Measurements from ENCODE around the gene ZC3H11A. TPM values are rescaled to one million over a fixed set of nuclear protein-coding genes. Genes with fewer than 3 reads are reported as not detected.

The ZC3H11A gene
- total RNA-seq, 4 donors from 2014 or later, result 82.5 to 113 (median 95.9) TPM

GRCh38 chr1:203776636-203777035, 18.8 kb upstream of the ZC3H11A start:
- H3K27me3 ChIP-seq, result no peaks in the 10 kb centered on the region
- TF ChIP-seq CTCF (IDR thresholded peaks at IDR 0.05) (peak in 1 of 5 experiments; percentile 5), POLR2A (IDR thresholded peaks at IDR 0.05) (no peak), EP300 (IDR thresholded peaks at IDR 0.05) (no peak)
- H3K4me1 ChIP-seq, result no peaks in the 10 kb centered on the region
- H3K4me3 ChIP-seq, result no peak overlapping the region
- H3K9me3 ChIP-seq, result no peaks in the 10 kb centered on the region
- H3K36me3 ChIP-seq, result no peaks in the 10 kb centered on the region
- WGBS, 2 donors, result 55% methylated on average over 4 of the region's 4 CpGs
- H3K27ac ChIP-seq, result no peak overlapping the region
- no peak for DNase-seq (ENCODE audit: low spot score in 2 of 2)

GRCh38 chr1:203777596-203777995, 17.8 kb upstream of the ZC3H11A start:
- 80 to 84% methylated on average over 3 of the region's 3 CpGs for WGBS, 2 donors
- no peak for DNase-seq (ENCODE audit: low spot score in 2 of 2)
- no peak for TF ChIP-seq EP300 (IDR thresholded peaks at IDR 0.05)

GRCh38 chr1:203778146-203778545, 17.3 kb upstream of the ZC3H11A start:
- H3K27ac ChIP-seq, result no peak overlapping the region
- WGBS, 2 donors, result 71 to 84% methylated on average over 3 of the region's 3 CpGs
- no peaks in the 10 kb centered on the region for H3K36me3 ChIP-seq
- no peaks in the 10 kb centered on the region for H3K27me3 ChIP-seq
- H3K9me3 ChIP-seq, result no peaks in the 10 kb centered on the region
- H3K4me1 ChIP-seq, result no peaks in the 10 kb centered on the region
- no peak for DNase-seq (ENCODE audit: low spot score in 2 of 2)
- no peak overlapping the region for H3K4me3 ChIP-seq
- TF ChIP-seq CTCF (IDR thresholded peaks at IDR 0.05) (no peak), EP300 (IDR thresholded peaks at IDR 0.05) (no peak), POLR2A (IDR thresholded peaks at IDR 0.05) (no peak)

More at GRCh38 chr1:203777596-203777995, 17.8 kb upstream of the ZC3H11A start:
- H3K27ac ChIP-seq, result no peak overlapping the region
- H3K4me3 ChIP-seq, result no peak overlapping the region
- H3K4me1 ChIP-seq, result no peaks in the 10 kb centered on the region
- no peaks in the 10 kb centered on the region for H3K36me3 ChIP-seq
- H3K27me3 ChIP-seq, result no peaks in the 10 kb centered on the region
- H3K9me3 ChIP-seq, result no peaks in the 10 kb centered on the region

GRCh38 chr1:203778789-203779188, 16.6 kb upstream of the ZC3H11A start:
- no peak overlapping the region for H3K4me3 ChIP-seq
- WGBS, 2 donors, result 95 to 96% methylated on average over 4 of the region's 4 CpGs
- no peak overlapping the region for H3K27ac ChIP-seq
- H3K4me1 ChIP-seq, result no peaks in the 10 kb centered on the region
- no peaks in the 10 kb centered on the region for H3K9me3 ChIP-seq
- H3K36me3 ChIP-seq, result no peaks in the 10 kb centered on the region
- TF ChIP-seq EP300 (IDR thresholded peaks at IDR 0.05) (no peak), POLR2A (IDR thresholded peaks at IDR 0.05) (no peak), CTCF (IDR thresholded peaks at IDR 0.05) (no peak)
- DNase-seq (ENCODE audit: low spot score in 2 of 2), result no peak
- no peaks in the 10 kb centered on the region for H3K27me3 ChIP-seq

GRCh38 chr1:203781962-203782361, 13.5 kb upstream of the ZC3H11A start:
- Histone ChIP-seq H3K27ac (no peak overlapping the region), H3K27me3 (no peaks in the 10 kb centered on the region), H3K4me1 (no peaks in the 10 kb centered on the region), H3K36me3 (no peaks in the 10 kb centered on the region), H3K9me3 (no peaks in the 10 kb centered on the region), H3K4me3 (no peak overlapping the region)
- no peak for TF ChIP-seq EP300 (IDR thresholded peaks at IDR 0.05)
- TF ChIP-seq CTCF (IDR thresholded peaks at IDR 0.05), result no peak
- no peak for TF ChIP-seq POLR2A (IDR thresholded peaks at IDR 0.05)
- DNase-seq (ENCODE audit: low spot score in 2 of 2), result no peak
- WGBS, 2 donors, result 87 to 92% methylated on average over 7 of the region's 7 CpGs

- Histone ChIP-seq H3K27me3 (no peaks in the 10 kb centered on the region), H3K27ac (no peak overlapping the region), H3K4me1 (peaks cover 0 to 3% (median 1%) of the 10 kb centered on the region in 4 donors), H3K9me3 (no peaks in the 10 kb centered on the region), H3K36me3 (no peaks in the 10 kb centered on the region), H3K4me3 (no peak overlapping the region)
- WGBS, 2 donors, result 62 to 67% methylated on average over 3 of the region's 3 CpGs
- no peak for DNase-seq (ENCODE audit: low spot score in 2 of 2)
- TF ChIP-seq CTCF (IDR thresholded peaks at IDR 0.05) (no peak), EP300 (IDR thresholded peaks at IDR 0.05) (no peak), POLR2A (IDR thresholded peaks at IDR 0.05) (no peak)
These were observed 5.5 kb upstream of the ZC3H11A start for GRCh38 chr1:203789966-203790365.
